NB4 (cell line): ENCODE results near the gene CALHM1.

Experiments used
- DNase-seq: peaks from one replicate; pipeline ENCODE4 v3.0.0; 2010; ENCODE audit warnings: low read depth
- H3K4me3 ChIP-seq: one replicate; pipeline ENCODE4 v1.5.1; 2011; ENCODE audit warnings: mild to moderate bottlenecking, low read depth, low read length, moderate library complexity
- MAX ChIP-seq: IDR thresholded peaks from 2 replicates; pipeline ENCODE4 v1.6.1; 2011; ENCODE audit warnings: low read depth, low read length
- MYC ChIP-seq: IDR thresholded peaks from 2 replicates; pipeline ENCODE4 v1.6.1; 2011; ENCODE audit warnings: low read depth, low read length
- POLR2A ChIP-seq: IDR thresholded peaks from 2 replicates; pipeline ENCODE4 v1.6.1; 2011; ENCODE audit warnings: mild to moderate bottlenecking; ENCODE audit not compliant: insufficient read length; ENCODE audit errors: extremely low read depth
- TF ChIP-seq, protein P1 (sequence below): IDR thresholded peaks from one replicate; pipeline ENCODE4 v1.5.1; 2012; ENCODE audit warnings: low read depth, low read length

CALHM1 gene

DNA sequence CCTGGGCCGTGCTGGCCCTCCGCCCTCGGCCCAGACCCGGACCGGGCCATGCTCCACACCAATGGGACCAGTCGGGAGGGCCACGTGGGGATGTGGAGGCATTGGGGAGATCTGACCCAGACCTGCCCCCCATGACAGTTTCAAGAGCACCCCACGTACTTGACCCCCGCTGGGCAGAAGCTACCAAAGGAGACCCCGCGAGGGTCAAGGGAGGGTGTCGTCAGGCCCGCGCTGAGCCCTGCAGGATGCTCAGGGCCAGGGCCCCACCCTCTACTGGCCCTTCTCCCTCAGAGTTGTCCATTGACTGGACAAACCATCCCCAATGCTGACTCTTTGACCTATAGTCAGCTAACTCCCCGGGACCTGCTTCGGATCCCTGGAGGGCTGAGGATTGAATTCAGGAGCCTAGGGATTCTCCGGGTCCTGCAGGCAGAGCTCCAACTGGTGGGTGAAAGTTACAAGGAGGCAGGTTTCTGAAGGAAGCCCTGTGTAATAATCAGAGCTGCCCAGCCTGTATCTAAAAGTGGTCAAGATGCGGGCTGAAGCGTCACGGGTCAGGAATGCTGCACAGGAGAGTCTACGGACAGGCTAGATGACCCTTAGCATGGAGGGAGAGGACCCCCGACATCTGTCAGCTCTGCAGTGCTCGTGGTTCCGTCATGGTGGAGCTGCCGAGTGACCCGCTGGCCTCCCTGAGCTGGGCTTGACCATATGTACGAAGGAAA lies 6.0 kb downstream of the CALHM1 start:
- H3K4me3 ChIP-seq, result no peak overlapping the region

GRCh38 chr10:103451831-103452505 lies 6.7 kb downstream of the CALHM1 start, which contains the start of gene CALHM2:
Gene CALHM2, minus strand, starts transcription at chr10:103452370. Its CDS starts 2,429 bp downstream, at chr10:103449941.
- no peak within 1 kb of the TSS for H3K4me3 ChIP-seq
- TF ChIP-seq MAX (no peak), MYC (no peak), POLR2A (no peak)
- TF ChIP-seq, protein P1, sequence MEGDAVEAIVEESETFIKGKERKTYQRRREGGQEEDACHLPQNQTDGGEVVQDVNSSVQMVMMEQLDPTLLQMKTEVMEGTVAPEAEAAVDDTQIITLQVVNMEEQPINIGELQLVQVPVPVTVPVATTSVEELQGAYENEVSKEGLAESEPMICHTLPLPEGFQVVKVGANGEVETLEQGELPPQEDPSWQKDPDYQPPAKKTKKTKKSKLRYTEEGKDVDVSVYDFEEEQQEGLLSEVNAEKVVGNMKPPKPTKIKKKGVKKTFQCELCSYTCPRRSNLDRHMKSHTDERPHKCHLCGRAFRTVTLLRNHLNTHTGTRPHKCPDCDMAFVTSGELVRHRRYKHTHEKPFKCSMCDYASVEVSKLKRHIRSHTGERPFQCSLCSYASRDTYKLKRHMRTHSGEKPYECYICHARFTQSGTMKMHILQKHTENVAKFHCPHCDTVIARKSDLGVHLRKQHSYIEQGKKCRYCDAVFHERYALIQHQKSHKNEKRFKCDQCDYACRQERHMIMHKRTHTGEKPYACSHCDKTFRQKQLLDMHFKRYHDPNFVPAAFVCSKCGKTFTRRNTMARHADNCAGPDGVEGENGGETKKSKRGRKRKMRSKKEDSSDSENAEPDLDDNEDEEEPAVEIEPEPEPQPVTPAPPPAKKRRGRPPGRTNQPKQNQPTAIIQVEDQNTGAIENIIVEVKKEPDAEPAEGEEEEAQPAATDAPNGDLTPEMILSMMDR, result no peak
- DNase-seq, result no peak

More for the DNA sequence above, 6.0 kb downstream of the CALHM1 start:
- no peak for DNase-seq
- TF ChIP-seq, protein P1, result no peak

- no peak for DNase-seq
- no peak for TF ChIP-seq MAX
- no peak for TF ChIP-seq MYC
- TF ChIP-seq, protein P1, result no peak
- no peak for TF ChIP-seq POLR2A
- no peak overlapping the region for H3K4me3 ChIP-seq
Observed at GRCh38 chr10:103451091-103451813, 7.4 kb downstream of the CALHM1 start.

DNA sequence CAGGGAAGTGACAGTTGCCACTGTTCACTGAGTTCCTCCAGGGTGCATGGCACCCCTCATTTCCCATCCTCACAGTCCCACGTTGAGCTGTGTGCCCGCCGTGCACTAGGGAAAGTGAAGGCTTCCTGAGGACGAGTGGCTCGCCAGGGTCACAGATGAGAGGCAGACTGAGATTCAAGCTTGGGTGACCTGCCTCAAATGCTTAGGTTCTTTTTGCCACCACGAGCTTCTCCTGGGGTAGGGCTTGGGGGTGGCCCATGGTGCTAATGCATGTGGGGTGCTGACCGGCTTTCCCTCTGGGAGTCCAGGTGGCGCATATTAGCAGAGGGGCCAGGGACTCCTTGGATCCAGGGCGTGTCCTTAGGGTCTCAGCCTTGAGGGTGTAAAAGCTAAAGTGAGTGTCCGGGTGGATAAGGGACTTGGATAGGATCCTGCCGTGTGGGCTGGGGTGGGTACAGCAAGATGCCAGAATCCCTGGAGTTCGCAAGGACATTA lies 8.5 kb downstream of the CALHM1 start:
- no peak for DNase-seq
- TF ChIP-seq MYC (no peak), POLR2A (no peak), MAX (no peak)
- TF ChIP-seq, protein P1, result no peak
- no peak overlapping the region for H3K4me3 ChIP-seq

DNA sequence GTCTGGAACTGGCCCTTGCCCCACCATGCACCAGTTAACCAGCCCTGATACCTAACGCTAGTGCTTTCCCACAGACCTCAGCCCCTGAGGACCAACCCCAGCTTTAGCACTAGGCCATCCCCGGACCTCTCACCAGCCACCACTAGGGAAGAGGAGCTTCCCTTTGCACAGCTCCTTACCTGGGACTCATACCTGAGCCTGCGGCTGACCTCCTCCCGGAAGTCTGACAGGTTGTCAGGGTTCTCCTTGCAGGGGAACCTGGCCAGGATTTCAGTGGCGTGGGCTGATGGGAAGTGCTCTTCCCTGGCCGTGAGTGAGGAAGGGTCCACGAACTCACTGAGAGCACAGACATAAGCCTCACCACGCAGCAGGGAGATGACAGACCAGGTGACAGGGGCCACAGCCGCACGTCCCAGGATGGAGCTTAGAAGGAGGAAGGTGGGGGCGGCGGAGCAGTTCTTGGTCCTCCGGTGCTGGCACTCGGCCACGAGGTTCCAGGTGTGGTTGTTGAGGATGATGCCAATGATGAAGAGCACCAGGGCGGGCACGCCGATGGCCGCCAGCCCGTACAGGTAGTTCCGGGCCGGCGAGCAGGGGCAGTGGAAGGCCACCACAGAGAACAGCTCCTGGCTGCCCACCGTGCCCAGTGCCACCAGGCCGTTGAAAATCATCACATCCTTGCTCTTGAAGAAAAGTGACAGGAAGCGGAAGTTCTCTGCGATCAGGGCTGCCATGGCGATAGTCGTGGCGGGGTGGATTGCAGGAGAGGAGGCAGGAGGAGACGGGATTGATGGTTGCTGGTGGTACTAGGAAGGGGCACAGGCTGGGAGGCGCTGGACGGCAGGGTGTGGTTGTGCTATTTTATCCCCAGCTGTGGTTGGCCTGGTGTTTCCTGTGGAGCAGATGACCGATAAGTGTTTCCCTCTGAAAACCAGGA lies 9.2 kb downstream of the CALHM1 start:
- no peak for DNase-seq
- no peak overlapping the region for H3K4me3 ChIP-seq
- no peak for TF ChIP-seq POLR2A
- TF ChIP-seq MAX, result no peak
- TF ChIP-seq MYC, result no peak
- TF ChIP-seq, protein P1, result no peak
